Bladder microvascular endothelial cell (primary cell): ENCODE measurements around the gene PRKX. TPM values are rescaled to one million over a fixed set of nuclear protein-coding genes. Genes with fewer than 3 reads are reported as not detected.

Experiments used
- total RNA-seq: library from RNA; depleted of rRNA; stranded (reverse); fragments of >200 nt; gene quantifications from 2 replicates; pipeline ENCODE4 v1.2.3, GENCODE V29; 2014

Gene PRKX
- 13.6 and 34.9 TPM in 2 replicates for total RNA-seq

DNA sequence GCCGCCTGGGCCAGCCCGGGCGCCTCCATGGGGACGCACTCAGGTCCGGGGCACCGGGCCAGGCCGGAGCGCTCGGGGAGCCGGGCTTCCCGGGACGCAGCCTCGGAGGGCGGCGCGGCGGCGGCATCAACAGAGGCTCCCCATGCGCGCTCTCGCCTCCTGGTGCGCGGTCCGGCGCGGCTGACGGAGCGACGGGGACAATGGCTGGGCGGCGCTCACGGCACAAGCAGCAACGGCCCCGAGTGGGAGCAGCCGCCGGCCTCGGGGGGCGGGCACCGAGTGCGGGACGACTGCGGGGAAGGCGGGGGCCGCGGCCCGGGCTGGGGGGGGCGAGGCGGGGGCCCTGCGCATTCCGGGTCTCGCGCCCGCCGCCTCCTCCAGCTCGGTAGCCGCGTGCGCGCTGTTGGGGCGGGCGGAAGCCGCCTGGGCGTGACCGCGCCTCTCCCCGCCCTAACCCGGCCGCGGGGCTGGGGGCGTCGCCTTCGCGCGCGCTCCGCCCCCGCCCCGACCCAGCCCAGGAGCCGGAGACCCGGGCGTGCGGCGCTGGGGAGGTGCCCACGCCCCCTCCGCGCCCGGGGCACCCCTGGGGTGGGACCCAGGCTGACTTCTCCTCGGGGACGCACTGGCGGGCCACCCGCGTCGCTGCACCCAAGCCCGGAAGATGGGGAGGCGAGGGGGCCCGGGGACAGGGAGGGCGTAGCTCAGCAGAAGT, at the start of gene PRKX:
Gene PRKX, minus strand, starts transcription at position 425 of the 712 bp plus-strand sequence. Its CDS starts 396 bp downstream, at position 29.

